ENCODE data around the gene RAB22A.

RAB22A gene

DNA sequence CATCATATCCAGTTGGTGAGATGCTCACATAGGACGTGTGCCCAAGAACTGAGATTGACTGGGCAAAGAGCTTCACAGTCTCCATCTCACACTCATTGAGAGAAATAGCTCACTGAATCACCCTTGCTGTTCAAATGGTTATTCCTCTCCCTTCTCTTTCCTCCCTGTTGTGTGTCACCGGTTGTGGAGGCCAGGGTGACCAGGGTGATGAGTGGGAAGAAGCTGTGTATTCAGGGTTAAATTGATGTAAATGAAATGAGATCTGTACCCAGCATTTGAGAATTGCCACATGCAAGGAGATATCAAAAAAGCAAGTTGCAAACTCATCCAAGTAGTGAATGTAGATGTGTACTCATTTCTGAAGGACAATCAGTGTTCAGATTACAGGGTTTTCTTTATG lies 43.0 kb downstream of the RAB22A start:
- H3K4me3 Mint-ChIP-seq = no peak overlapping the region
- TF ChIP-seq, protein P1, sequence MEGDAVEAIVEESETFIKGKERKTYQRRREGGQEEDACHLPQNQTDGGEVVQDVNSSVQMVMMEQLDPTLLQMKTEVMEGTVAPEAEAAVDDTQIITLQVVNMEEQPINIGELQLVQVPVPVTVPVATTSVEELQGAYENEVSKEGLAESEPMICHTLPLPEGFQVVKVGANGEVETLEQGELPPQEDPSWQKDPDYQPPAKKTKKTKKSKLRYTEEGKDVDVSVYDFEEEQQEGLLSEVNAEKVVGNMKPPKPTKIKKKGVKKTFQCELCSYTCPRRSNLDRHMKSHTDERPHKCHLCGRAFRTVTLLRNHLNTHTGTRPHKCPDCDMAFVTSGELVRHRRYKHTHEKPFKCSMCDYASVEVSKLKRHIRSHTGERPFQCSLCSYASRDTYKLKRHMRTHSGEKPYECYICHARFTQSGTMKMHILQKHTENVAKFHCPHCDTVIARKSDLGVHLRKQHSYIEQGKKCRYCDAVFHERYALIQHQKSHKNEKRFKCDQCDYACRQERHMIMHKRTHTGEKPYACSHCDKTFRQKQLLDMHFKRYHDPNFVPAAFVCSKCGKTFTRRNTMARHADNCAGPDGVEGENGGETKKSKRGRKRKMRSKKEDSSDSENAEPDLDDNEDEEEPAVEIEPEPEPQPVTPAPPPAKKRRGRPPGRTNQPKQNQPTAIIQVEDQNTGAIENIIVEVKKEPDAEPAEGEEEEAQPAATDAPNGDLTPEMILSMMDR (IDR thresholded peaks at IDR 0.05; ENCODE audit: unreplicated experiment in 3 of 3) = no peak
- peaks cover 51% of the 10 kb centered on the region for H3K36me3 Mint-ChIP-seq (ENCODE audit: low read depth)
- H3K27me3 Mint-ChIP-seq (ENCODE audit: low read depth) = no peaks in the 10 kb centered on the region
- H3K9me3 Mint-ChIP-seq = no peaks in the 10 kb centered on the region
- no peak overlapping the region for H3K27ac Mint-ChIP-seq
- H3K4me1 Mint-ChIP-seq = no peaks in the 10 kb centered on the region

DNA sequence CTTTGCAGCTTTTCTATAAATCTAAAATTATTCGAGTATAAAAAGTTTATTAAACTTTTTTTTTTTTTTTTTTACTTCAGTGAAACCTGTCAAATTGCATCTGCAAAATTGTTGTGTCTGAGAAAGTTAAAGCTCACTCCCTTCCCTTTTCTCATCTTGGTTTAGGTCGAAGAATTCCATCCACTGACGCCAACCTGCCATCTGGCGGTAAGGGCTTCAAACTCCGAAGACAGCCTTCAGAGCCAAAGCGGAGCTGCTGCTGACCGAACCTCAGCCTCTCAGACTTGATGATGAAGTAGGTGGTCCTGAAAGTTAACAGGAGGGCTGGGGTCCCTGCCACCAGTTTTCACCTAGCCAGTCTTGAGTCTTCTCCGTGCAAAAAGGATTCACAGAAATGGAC lies 49.9 kb downstream of the RAB22A start:
- no peaks in the 10 kb centered on the region for H3K9me3 Mint-ChIP-seq
- no peak overlapping the region for H3K27ac Mint-ChIP-seq
- TF ChIP-seq, protein P1 (IDR thresholded peaks at IDR 0.05; ENCODE audit: unreplicated experiment in 3 of 3) = no peak
- no peaks in the 10 kb centered on the region for H3K4me1 Mint-ChIP-seq
- no peak overlapping the region for H3K4me3 Mint-ChIP-seq
- peaks cover 67% of the 10 kb centered on the region for H3K36me3 Mint-ChIP-seq (ENCODE audit: low read depth)
- no peaks in the 10 kb centered on the region for H3K27me3 Mint-ChIP-seq (ENCODE audit: low read depth)

DNA sequence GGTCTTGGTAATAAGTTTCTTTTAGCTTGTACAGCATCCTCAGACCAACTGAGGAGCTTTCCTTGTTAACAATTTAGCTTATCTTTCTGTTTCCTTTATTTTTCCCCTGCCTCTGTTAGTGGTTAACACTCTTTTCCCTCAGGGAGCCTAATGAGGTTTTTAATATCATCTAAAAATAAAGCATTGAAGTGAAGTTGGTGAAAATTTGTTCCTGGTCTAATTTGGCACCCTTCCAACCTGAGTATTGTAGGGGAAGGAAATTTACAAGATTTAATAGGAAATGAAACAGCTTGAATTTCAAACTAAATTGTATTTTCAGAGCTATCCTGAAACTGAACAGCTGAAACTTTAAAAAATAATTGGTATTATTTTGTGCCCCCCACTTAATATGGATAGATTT lies 51.4 kb downstream of the RAB22A start:
- Mint-ChIP-seq H3K27ac (no peak overlapping the region), H3K36me3 (ENCODE audit: low read depth) (peaks cover 63% of the 10 kb centered on the region), H3K27me3 (ENCODE audit: low read depth) (no peaks in the 10 kb centered on the region), H3K4me3 (no peak overlapping the region), H3K9me3 (no peaks in the 10 kb centered on the region), H3K4me1 (peaks cover 2% of the 10 kb centered on the region)
- TF ChIP-seq, protein P1 (IDR thresholded peaks at IDR 0.05; ENCODE audit: unreplicated experiment in 3 of 3) = no peak

DNA sequence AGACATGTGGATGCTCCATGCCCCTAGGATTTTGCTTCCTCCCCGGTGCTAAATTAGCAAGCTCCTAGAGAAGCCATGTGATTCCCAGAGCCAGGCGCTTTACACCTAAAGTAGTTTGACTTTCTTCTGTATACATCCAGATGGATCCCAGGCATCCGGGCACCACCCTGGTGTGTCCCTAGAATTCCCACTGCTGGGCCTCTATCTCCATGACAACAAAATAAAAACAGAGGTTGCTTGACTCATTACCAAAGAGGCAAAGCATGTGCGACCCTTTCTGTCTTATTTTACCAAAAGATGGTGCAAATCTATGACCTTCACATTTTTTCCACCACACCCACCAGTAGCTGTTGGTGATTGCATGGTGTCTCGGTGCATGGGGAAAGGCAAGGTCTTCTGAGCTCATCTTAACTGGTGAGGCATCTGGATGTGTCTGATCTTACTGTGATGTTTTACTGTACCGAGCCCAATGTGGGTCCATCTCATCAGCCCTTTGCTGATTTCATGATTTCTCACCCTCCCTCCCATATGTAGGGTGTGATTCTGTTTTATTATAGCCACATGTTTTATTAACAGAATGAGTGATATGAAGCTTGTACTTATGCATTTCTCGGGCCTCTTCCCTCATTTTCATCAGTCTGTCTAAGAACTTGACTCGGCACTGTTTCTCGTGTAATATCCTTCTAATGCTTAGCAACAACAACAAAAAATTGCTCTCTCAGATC lies 52.1 kb downstream of the RAB22A start:
- Mint-ChIP-seq H3K27ac (no peak overlapping the region), H3K4me3 (no peak overlapping the region), H3K9me3 (no peaks in the 10 kb centered on the region), H3K4me1 (peaks cover 9% of the 10 kb centered on the region), H3K27me3 (ENCODE audit: low read depth) (no peaks in the 10 kb centered on the region), H3K36me3 (ENCODE audit: low read depth) (peaks cover 64% of the 10 kb centered on the region)
- TF ChIP-seq, protein P1 (IDR thresholded peaks at IDR 0.05; ENCODE audit: unreplicated experiment in 3 of 3) = no peak

DNA sequence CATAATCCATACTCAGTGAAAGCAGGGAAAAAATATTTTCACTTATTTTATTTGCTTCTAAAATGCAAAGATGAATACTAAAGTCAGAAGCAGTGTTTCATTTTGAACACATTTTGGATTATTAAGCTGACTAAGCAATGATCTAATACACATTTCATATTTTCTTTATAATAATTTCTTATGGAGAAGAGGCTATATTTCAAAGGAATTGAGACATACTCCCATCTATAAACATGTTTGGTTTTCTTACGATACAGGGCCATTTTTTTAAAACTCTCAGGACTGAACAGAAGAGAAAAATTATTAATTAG lies 52.6 kb downstream of the RAB22A start:
- Mint-ChIP-seq H3K4me1 (peaks cover 12% of the 10 kb centered on the region), H3K4me3 (no peak overlapping the region), H3K27me3 (ENCODE audit: low read depth) (no peaks in the 10 kb centered on the region), H3K9me3 (no peaks in the 10 kb centered on the region), H3K36me3 (ENCODE audit: low read depth) (peaks cover 59% of the 10 kb centered on the region), H3K27ac (no peak overlapping the region)
- TF ChIP-seq, protein P1 (IDR thresholded peaks at IDR 0.05; ENCODE audit: unreplicated experiment in 3 of 3) = no peak

DNA sequence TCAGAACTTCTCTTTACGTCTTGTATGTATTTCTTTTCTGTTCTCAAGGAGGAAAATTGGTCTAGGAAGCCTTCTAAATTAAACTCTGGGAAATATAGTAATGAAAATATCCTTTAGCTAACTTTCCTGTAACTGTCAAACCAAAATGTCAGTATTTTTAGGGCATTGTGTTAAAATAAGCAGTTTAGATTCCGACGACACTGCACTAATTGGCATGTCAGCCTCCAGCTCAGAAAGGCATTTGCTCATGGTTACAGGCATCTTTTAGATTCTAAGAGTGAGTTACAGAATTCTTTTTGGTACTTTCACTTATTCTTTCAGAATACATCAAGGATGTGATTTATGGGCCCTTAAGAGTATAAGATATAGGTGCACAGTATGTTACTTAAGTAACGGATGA lies 53.5 kb downstream of the RAB22A start:
- Mint-ChIP-seq H3K9me3 (no peaks in the 10 kb centered on the region), H3K4me3 (no peak overlapping the region), H3K27ac (no peak overlapping the region), H3K36me3 (ENCODE audit: low read depth) (peaks cover 53% of the 10 kb centered on the region), H3K27me3 (ENCODE audit: low read depth) (no peaks in the 10 kb centered on the region), H3K4me1 (peaks cover 17% of the 10 kb centered on the region)
- TF ChIP-seq, protein P1 (IDR thresholded peaks at IDR 0.05; ENCODE audit: unreplicated experiment in 3 of 3) = no peak

Data from nephron (organoid).